Measurements from ENCODE around the gene NEURL1B. TPM values are rescaled to one million over a fixed set of nuclear protein-coding genes. Genes with fewer than 3 reads are reported as not detected.

The NEURL1B gene
- total and polyA plus RNA-seq, 10 of the 15 experiments (the other 5 are each of a cell fraction or from before 2014, with no cell fraction given) = 0.04 to 0.28 (median 0.05) TPM; not detected in 4

- TF ChIP-seq ZBTB40 (IDR thresholded peaks at IDR 0.05; ENCODE audit: borderline replicate concordance) = no peak
- no peak for TF ChIP-seq HCFC1 (IDR thresholded peaks at IDR 0.05; ENCODE audit: low read length)
- no peak for TF ChIP-seq BCL11A (IDR thresholded peaks at IDR 0.05; ENCODE audit: low read depth, low read length)
- no peak for TF ChIP-seq POLR2AphosphoS2 (IDR thresholded peaks at IDR 0.05; ENCODE audit: low read depth, low read length)
Observed at GRCh38 chr5:172730981-172731679, 90.1 kb downstream of the NEURL1B start (continued).

- DNase-seq (ENCODE audit: low read depth, low spot score) (no peak), FAIRE-seq (no peak), ATAC-seq (peak; percentile 47)
- Histone ChIP-seq H3K9me3 (replicated peaks; ENCODE audit: control insufficient read depth, insufficient read depth, low read length) (no peaks in the 10 kb centered on the region), H4K20me1 (ENCODE audit: control insufficient read depth, insufficient read depth) (no peaks in the 10 kb centered on the region), H3K27ac (ENCODE audit: control insufficient read depth, insufficient read depth) (no peak overlapping the region), H3K27me3 (replicated peaks in 1 of 2; ENCODE audit: control insufficient read depth in 2 of 2, insufficient read depth in 2 of 2, low read length in 1 of 2) (peaks cover 0 to 2% of the 10 kb centered on the region in 2 experiments; a peak in 2 of 4 replicates), H3K79me2 (ENCODE audit: control insufficient read depth, insufficient read depth, low read length) (no peaks in the 10 kb centered on the region), H3K4me2 (ENCODE audit: control insufficient read depth, insufficient read depth) (no peak overlapping the region), H3K4me1 (ENCODE audit: control insufficient read depth, insufficient read depth, low read length) (no peaks in the 10 kb centered on the region), H2AFZ (ENCODE audit: control insufficient read depth, low read depth, low read length) (no peak overlapping the region), H3K36me3 (ENCODE audit: control insufficient read depth in 2 of 2, insufficient read depth in 2 of 2, low read length in 1 of 2) (no peaks in the 10 kb centered on the region), H3K4me3 (no peak overlapping the region), H3K9ac (ENCODE audit: control insufficient read depth, insufficient read depth, low read length) (no peak overlapping the region)
- CTCF ChIA-PET = no interaction called here
- RAD21 ChIA-PET (ENCODE audit: unreplicated experiment) = no interaction called here
- TF ChIP-seq BCL11A (IDR thresholded peaks at IDR 0.05; ENCODE audit: low read depth, low read length) = no peak
- POLR2A ChIA-PET = interaction anchor here (0.6 kb wide), 1 partner anchor 28 kb away, joined by 3 read pairs; no protein-coding TSS in a partner anchor
- WGBS (ENCODE audit: insufficient coverage, insufficient replicate concordance, low lambda C conversion rate, missing lambda C conversion rate) = 42% methylated on average over 9 of the region's 9 CpGs
- in situ Hi-C loops (cut with MboI) (no loop called here), intact Hi-C loops (cut with micrococcal nuclease; ENCODE audit: unreplicated experiment) (no loop called here)
- BruUV-seq (replicated peaks) = no TSS peak
- SMC1A ChIA-PET (ENCODE audit: uncharacterized antibody, unreplicated experiment) = no interaction called here
Observed at GRCh38 chr5:172731680-172732074, 90.6 kb downstream of the NEURL1B start.
